HepG2 (cell line): ENCODE measurements around the gene TCF7L2. TPM values are rescaled to one million over a fixed set of nuclear protein-coding genes. Genes with fewer than 3 reads are reported as not detected.

Experiments used
- ATAC-seq: fragments of 200-7000 bp; cut with Tn5 transposase; 3 replicates; pipeline ENCODE4 v1.9.1; 2020; ENCODE audit warnings: mild to moderate bottlenecking, moderate library complexity
- BruUV-seq: library from RNA; stranded (reverse); fragments of 400-500 nt; replicated peaks from 2 replicates; lab custom pipeline; 2021; lab: Mats Ljungman, UMichigan
- CTCF ChIA-PET: fragments of 300-600 bp; formaldehyde crosslinking; extraction: SDS; loops from one replicate; lab custom pipeline; 2021; ENCODE audit warnings: low total read pairs, inconsistent platforms, low intra/inter-chr PET ratio; lab: Yijun Ruan, JAX
- POLR2A ChIA-PET: fragments of 350-600 bp; sonication (Branson Sonifier 250); formaldehyde crosslinking; loops from one replicate; lab custom pipeline; 2020; ENCODE audit warnings: antibody characterized with exemption, inconsistent platforms; lab: Yijun Ruan, JAX
- DNase-seq: peaks from one replicate; pipeline ENCODE4 v3.0.0-alpha.2; 2015; ENCODE audit warnings: low spot score
- FAIRE-seq: peaks from 3 replicates; lab custom pipeline; 2011; peaks lifted over from hg19 to GRCh38; lab: Jason Lieb, UNC
- H2AFZ ChIP-seq: one replicate; pipeline ENCODE4 v1.6.1; 2011; ENCODE audit warnings: low read length, inconsistent platforms
- H3K27ac ChIP-seq: fragments of 300-600 bp; 3 replicates; pipeline ENCODE4 v1.8.0; 2011; ENCODE audit warnings: mixed run types, mild to moderate bottlenecking, mixed read lengths, low read length, inconsistent platforms; ENCODE audit not compliant: insufficient read depth; ENCODE audit errors: extremely low read length
- H3K27me3 ChIP-seq, 2 experiments: fragments of 200-600 bp in 1 of 2; 2 replicates in 1 of 2; 3 replicates in 1 of 2; pipeline versions ENCODE4 v1.6.0 to v1.8.0; 2011; ENCODE audit warnings: low read length in 2 of 2, mild to moderate bottlenecking in 2 of 2, moderate library complexity in 2 of 2, inconsistent platforms in 1 of 2; ENCODE audit not compliant: insufficient read depth in 2 of 2, control insufficient read depth in 1 of 2
- H3K36me3 ChIP-seq, 2 experiments: fragments of 200-600 bp in 1 of 2; replicated peaks in 1 of 2; 2 replicates in 1 of 2; 3 replicates in 1 of 2; pipeline versions ENCODE4 v1.5.1 to v1.8.0; 2011; ENCODE audit warnings: low read length in 2 of 2, inconsistent platforms in 1 of 2; ENCODE audit not compliant: insufficient read depth in 2 of 2, control insufficient read depth in 1 of 2
- H3K4me1 ChIP-seq: 2 replicates; pipeline ENCODE4 v1.5.1; 2012; ENCODE audit warnings: low read length, inconsistent platforms; ENCODE audit not compliant: insufficient read depth
- H3K4me2 ChIP-seq: 2 replicates; pipeline ENCODE4 v1.6.0; 2011; ENCODE audit warnings: low read depth, low read length, inconsistent platforms
- H3K4me3 ChIP-seq, 3 experiments: fragments of 200-600 bp in 1 of 3; sonication (generic), shearing (Covaris generic) in 1 of 3; replicated peaks in 1 of 3; 2 replicates each; pipeline ENCODE4 v1.5.1; 2011 to 2016; ENCODE audit warnings: low read length in 3 of 3, inconsistent platforms in 2 of 3, low read depth in 2 of 3, mild to moderate bottlenecking in 2 of 3, control low read depth in 1 of 3, mixed read lengths in 1 of 3; ENCODE audit not compliant: insufficient read depth in 1 of 3
- H3K79me2 ChIP-seq: one replicate; pipeline ENCODE4 v1.6.1; 2011; ENCODE audit warnings: low read length, inconsistent platforms; ENCODE audit not compliant: insufficient read depth
- H3K9ac ChIP-seq: 2 replicates; pipeline ENCODE4 v1.6.0; 2011; ENCODE audit warnings: mild to moderate bottlenecking, low read depth, low read length, inconsistent platforms; ENCODE audit not compliant: insufficient read depth
- H3K9me3 ChIP-seq: 2 replicates; pipeline ENCODE4 v1.5.1; 2012; ENCODE audit warnings: mild to moderate bottlenecking, low read length
- H4K20me1 ChIP-seq: 2 replicates; pipeline ENCODE4 v1.6.0; 2011; ENCODE audit warnings: inconsistent platforms, mild to moderate bottlenecking, low read length, moderate library complexity; ENCODE audit not compliant: insufficient read depth
- ATF4 ChIP-seq, 2 experiments: fragments of 450-650 bp in 1 of 2; sonication (generic) in 1 of 2; formaldehyde crosslinking; IDR thresholded peaks; 2 replicates each; pipeline versions ENCODE4 v1.5.0 to v1.8.0; 2020 to 2022; ENCODE audit warnings: mild to moderate bottlenecking in 1 of 2, missing genetic modification reagents in 1 of 2
- CEBPG ChIP-seq: IDR thresholded peaks from 2 replicates; pipeline ENCODE4 v1.6.1; 2016
- THAP11 ChIP-seq: IDR thresholded peaks from 2 replicates; pipeline ENCODE4 v1.6.1; 2016; ENCODE audit warnings: missing biosample characterization, missing genetic modification reagents
- ZFY ChIP-seq: sonication (generic); formaldehyde crosslinking; IDR thresholded peaks from 2 replicates; pipeline ENCODE4 v1.4.0; 2020; ENCODE audit warnings: missing genetic modification reagents
- ZNF235 ChIP-seq: sonication (generic); formaldehyde crosslinking; IDR thresholded peaks from 2 replicates; pipeline ENCODE4 v1.8.1; 2023; ENCODE audit warnings: mild to moderate bottlenecking, missing genetic modification reagents, borderline replicate concordance
- ZNF740 ChIP-seq: sonication (generic); formaldehyde crosslinking; IDR thresholded peaks from 2 replicates; pipeline ENCODE4 v1.4.0; 2020; ENCODE audit warnings: missing genetic modification reagents
- WGBS: methylation state at CpG from one replicate; pipeline ENCODE4 v1.1.6; 2017; ENCODE audit warnings: low lambda C conversion rate; 5-methylcytosine and 5-hydroxymethylcytosine counted together
- in situ Hi-C: cut with HindIII; loops from 2 replicates; pipeline ENCODE4 v1.10.0; 2017; ENCODE audit warnings: low pct_unique_long_range_greater_than_20kb; ENCODE audit not compliant: extremely low pct_ligation_motif_present
- intact Hi-C: fragments of 100-400 bp; cut with micrococcal nuclease; formaldehyde crosslinking; loops from one replicate; pipeline ENCODE4 v1.10.0; 2022; ENCODE audit not compliant: unreplicated experiment
- polyA plus RNA-seq, 8 experiments: library from polyadenylated mRNA; depleted of rRNA in 3 of 8; stranded (reverse) in 7 of 8; unstranded in 1 of 8; fragments of >200 nt; fragmentation: Illumina TruSeq in 4 of 8; extraction: Trizol in 4 of 8; gene quantifications; 2 replicates each; pipeline versions ENCODE4 v1.2.1 to v1.2.3, GENCODE V29; 2011 to 2016; ENCODE audit warnings: low read depth in 4 of 8, missing spikeins in 1 of 8, mixed read lengths in 1 of 8; ENCODE audit not compliant: insufficient read depth in 1 of 8
- total RNA-seq, 5 experiments: library from RNA; depleted of rRNA; stranded (reverse); fragments of >200 nt; fragmentation: Illumina TruSeq; extraction: Trizol; gene quantifications; 2 replicates each; pipeline ENCODE4 v1.2.3, GENCODE V29; 2016; ENCODE audit warnings: low read depth in 1 of 5
- TF ChIP-seq, protein P1 (sequence below): sonication (generic); formaldehyde crosslinking; IDR thresholded peaks from 2 replicates; pipeline ENCODE4 v1.5.0; 2020; ENCODE audit warnings: missing genetic modification reagents
- TF ChIP-seq, protein P2 (sequence below): IDR thresholded peaks from 2 replicates; pipeline ENCODE4 v1.6.1; 2016; ENCODE audit warnings: control low read depth

The TCF7L2 gene
- total and polyA plus RNA-seq, 2 of the 13 experiments (the other 11 are each of a cell fraction or from before 2014, with no cell fraction given) = 3.9 to 13.7 TPM

GRCh38 chr10:113057948-113058522, 108.0 kb downstream of the TCF7L2 start:
- H3K4me2 ChIP-seq = peak overlapping the region; percentile 84
- no peak overlapping the region for H2AFZ ChIP-seq
- peak overlapping the region; percentile 31; the same call in 1 of the 2 replicates for H3K9ac ChIP-seq
- WGBS = 50% methylated on average over 6 of the region's 6 CpGs
- POLR2A ChIA-PET = interaction anchor here (1.2 kb wide), 1 partner anchor 50 kb away, joined by 3 read pairs; no protein-coding TSS in a partner anchor
- DNase-seq (no peak), FAIRE-seq (no peak)
- CTCF ChIA-PET = no interaction called here
- no TSS peak for BruUV-seq
- H4K20me1 ChIP-seq = peaks cover 58% of the 10 kb centered on the region
- H3K4me1 ChIP-seq = peaks cover 72% of the 10 kb centered on the region
- in situ Hi-C loops = no loop called here
- peaks cover 1 to 35% of the 10 kb centered on the region in 2 experiments for H3K36me3 ChIP-seq
- peaks cover 95% of the 10 kb centered on the region for H3K79me2 ChIP-seq
- H3K27ac ChIP-seq = peak overlapping the region; percentile 60
- TF ChIP-seq ZNF235 = 0 out of 2 replicates have a peak, but pooled peaks have one; percentile 41
- TF ChIP-seq, protein P1, sequence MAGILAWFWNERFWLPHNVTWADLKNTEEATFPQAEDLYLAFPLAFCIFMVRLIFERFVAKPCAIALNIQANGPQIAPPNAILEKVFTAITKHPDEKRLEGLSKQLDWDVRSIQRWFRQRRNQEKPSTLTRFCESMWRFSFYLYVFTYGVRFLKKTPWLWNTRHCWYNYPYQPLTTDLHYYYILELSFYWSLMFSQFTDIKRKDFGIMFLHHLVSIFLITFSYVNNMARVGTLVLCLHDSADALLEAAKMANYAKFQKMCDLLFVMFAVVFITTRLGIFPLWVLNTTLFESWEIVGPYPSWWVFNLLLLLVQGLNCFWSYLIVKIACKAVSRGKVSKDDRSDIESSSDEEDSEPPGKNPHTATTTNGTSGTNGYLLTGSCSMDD = no peak
- TF ChIP-seq THAP11 (CRISPR knock-in tag) = no peak
- TF ChIP-seq, all 625 proteins: peak for 1
- Histone ChIP-seq H3K4me3 (peak overlapping the region in 2 of 3 experiments; percentile 10 to 51; a peak in 5 of 6 replicates), H3K27me3 (no peaks in the 10 kb centered on the region), H3K9me3 (no peaks in the 10 kb centered on the region)
- ATAC-seq = peak; percentile 9; the same call in 2 of the 3 replicates
- intact Hi-C loops = no loop called here

- WGBS = 20% methylated on average over 19 of the region's 19 CpGs
- ATAC-seq = peak; percentile 79
- H3K9me3 ChIP-seq = no peaks in the 10 kb centered on the region
- intact Hi-C loops = no loop called here
- H3K36me3 ChIP-seq = peaks cover 0 to 30% of the 10 kb centered on the region in 2 experiments
- no peak overlapping the region for H2AFZ ChIP-seq
- in situ Hi-C loops = no loop called here
- FAIRE-seq = peak; percentile 34
- H3K27me3 ChIP-seq = no peaks in the 10 kb centered on the region
- BruUV-seq = no TSS peak
- peak; percentile 67 for DNase-seq
- peaks cover 95% of the 10 kb centered on the region for H3K79me2 ChIP-seq
- ChIA-PET CTCF (no interaction called here), POLR2A (interaction anchor here (0.8 to 2.3 kb wide), 3 partner anchors 15 to 51 kb away, joined by 3 to 14 read pairs (median 3); no protein-coding TSS in a partner anchor)
- peak overlapping the region; percentile 31 for H3K9ac ChIP-seq
- peaks cover 76% of the 10 kb centered on the region for H3K4me1 ChIP-seq
- H3K4me2 ChIP-seq = peak overlapping the region; percentile 84
- peak overlapping the region; percentile 60 for H3K27ac ChIP-seq
- H4K20me1 ChIP-seq = peaks cover 53% of the 10 kb centered on the region
- peak overlapping the region; percentile 18 to 51 (median 41) for H3K4me3 ChIP-seq
- peak in 1 of 2 experiments; percentile 41; a peak in 1 of 4 replicates for TF ChIP-seq ATF4 (CRISPR knock-in tag; IDR thresholded peaks at IDR 0.05)
- peak; percentile 69; the same call in 1 of the 2 replicates for TF ChIP-seq CEBPG (CRISPR knock-in tag)
- 0 out of 2 replicates have a peak, but pooled peaks have one; percentile 21 for TF ChIP-seq ZFY
- TF ChIP-seq, protein P2, sequence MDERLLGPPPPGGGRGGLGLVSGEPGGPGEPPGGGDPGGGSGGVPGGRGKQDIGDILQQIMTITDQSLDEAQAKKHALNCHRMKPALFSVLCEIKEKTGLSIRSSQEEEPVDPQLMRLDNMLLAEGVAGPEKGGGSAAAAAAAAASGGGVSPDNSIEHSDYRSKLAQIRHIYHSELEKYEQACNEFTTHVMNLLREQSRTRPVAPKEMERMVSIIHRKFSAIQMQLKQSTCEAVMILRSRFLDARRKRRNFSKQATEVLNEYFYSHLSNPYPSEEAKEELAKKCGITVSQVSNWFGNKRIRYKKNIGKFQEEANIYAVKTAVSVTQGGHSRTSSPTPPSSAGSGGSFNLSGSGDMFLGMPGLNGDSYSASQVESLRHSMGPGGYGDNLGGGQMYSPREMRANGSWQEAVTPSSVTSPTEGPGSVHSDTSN = no peak
- no peak for TF ChIP-seq ZNF740 (CRISPR knock-in tag)
These were observed 108.7 kb downstream of the TCF7L2 start for GRCh38 chr10:113058523-113059370.
